ENCODE measurements around the gene CYB5D1. TPM values are rescaled to one million over a fixed set of nuclear protein-coding genes. Genes with fewer than 3 reads are reported as not detected.

Gene CYB5D1, protein sequence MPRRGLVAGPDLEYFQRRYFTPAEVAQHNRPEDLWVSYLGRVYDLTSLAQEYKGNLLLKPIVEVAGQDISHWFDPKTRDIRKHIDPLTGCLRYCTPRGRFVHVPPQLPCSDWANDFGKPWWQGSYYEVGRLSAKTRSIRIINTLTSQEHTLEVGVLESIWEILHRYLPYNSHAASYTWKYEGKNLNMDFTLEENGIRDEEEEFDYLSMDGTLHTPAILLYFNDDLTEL
- 9.9 and 11.8 TPM in 2 replicates for total RNA-seq

DNA sequence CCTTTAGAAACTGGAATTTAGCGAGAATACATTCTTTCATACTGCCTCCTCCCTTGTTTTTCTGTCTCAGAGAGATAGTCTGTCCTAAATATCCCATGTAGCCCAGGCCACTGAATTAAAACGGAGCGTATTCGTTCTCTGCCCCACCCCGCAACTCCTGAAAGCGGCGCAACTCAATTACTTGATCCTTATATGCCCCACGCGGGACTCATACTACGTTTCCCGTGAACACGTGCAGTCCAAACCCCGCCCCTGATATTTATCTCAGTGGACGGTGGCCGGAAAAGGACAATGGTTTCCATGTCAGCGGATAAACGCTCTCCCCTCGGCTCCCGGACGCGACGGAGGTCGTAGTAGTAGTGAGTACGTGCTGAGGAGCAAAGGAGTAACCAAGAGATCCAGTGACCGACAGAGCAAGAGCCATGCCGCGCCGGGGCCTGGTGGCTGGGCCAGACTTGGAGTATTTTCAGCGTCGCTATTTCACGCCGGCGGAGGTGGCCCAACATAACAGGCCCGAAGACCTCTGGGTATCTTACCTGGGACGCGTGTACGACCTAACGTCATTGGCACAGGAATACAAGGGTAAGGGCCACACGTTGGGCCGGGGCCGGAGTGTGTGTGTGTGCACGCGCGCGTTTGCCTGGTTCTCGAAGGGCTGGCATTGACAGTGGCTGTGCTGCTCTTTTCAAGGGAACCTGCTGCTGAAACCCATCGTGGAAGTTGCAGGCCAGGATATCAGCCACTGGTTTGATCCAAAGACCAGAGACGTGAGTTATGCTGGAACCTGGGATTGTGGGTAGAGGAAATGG, at the start of gene CYB5D1:
CYB5D1 (plus strand) TSS at position 291 of the 809 bp plus-strand sequence; CDS start at position 423, 132 bp downstream.

DNA sequence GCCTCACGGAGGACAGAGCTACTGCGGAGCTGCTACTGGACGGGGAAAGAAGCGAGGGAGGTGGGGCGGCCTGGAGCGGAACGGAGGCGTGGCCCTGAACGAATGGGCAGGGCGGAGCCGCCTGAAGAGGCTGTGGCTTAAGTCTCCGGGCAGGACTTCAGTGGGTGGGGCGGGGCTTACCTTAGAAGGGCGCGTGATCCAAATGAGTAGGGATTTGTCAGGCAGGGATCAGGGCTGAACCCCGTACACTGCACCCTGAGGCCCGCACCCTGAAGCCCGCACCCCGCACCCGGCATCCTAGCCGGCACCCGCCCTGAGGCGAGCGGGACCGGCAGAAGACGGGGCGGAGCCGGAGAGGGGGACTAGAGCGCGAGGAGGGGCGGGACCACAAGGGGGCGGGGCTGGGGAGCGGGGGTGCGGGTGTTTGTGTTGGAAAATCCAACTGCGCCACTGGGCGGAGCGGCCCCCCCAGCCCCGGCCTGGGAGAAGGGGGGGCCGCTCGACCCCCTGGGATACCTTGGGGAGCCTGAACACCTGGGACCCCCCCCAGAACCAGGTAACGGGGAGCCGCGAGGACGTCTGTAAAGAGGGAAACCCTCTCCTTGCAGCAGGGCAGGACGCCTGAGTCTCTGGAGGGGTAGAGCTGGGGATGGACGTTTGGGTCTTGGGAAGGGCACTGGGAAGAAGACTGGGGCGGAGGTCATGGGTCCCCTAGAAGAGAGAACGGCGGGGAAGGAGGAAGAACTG, 23.8 kb upstream of the CYB5D1 start, which contains the start of gene KDM6B:
KDM6B (plus strand) TSS at position 423 of the 747 bp plus-strand sequence. CDS start 11,338 bp downstream, outside the sequence.

DNA sequence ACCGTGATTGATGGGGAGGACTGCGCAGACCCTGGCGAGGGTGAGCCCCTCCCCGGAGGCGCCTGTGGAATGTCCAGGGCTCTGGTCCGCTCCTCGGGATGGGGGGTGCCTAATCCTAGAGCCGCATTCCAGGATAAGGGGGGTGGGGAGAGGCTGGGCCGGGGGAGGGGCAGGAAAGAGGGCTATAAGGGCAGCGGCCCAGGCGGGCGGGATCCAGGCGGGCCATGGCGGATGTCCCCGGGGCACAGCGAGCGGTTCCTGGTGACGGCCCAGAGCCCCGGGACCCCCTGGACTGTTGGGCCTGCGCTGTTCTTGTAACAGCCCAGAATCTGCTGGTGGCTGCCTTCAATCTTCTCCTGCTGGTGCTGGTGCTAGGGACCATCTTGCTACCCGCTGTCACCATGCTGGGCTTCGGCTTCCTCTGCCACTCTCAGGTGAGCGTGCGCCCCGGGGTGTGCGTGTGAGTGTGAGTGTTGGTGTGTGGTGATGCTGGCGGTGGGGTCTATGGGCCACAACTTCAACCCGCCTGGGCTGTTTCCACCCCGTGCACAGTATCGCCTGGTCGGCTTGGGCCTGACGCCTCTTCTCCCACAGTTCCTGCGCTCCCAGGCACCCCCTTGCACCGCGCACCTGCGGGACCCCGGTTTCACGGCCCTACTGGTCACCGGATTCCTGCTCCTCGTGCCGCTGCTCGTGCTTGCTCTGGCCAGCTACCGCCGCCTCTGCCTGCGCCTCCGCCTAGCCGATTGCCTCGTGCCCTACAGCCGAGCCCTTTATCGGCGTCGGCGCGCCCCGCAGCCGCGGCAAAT, 2.7 kb upstream of the CYB5D1 start, which contains the start of gene TMEM88:
TMEM88 (plus strand) TSS at position 216 of the 809 bp plus-strand sequence; CDS start at position 225, 9 bp downstream.

DNA sequence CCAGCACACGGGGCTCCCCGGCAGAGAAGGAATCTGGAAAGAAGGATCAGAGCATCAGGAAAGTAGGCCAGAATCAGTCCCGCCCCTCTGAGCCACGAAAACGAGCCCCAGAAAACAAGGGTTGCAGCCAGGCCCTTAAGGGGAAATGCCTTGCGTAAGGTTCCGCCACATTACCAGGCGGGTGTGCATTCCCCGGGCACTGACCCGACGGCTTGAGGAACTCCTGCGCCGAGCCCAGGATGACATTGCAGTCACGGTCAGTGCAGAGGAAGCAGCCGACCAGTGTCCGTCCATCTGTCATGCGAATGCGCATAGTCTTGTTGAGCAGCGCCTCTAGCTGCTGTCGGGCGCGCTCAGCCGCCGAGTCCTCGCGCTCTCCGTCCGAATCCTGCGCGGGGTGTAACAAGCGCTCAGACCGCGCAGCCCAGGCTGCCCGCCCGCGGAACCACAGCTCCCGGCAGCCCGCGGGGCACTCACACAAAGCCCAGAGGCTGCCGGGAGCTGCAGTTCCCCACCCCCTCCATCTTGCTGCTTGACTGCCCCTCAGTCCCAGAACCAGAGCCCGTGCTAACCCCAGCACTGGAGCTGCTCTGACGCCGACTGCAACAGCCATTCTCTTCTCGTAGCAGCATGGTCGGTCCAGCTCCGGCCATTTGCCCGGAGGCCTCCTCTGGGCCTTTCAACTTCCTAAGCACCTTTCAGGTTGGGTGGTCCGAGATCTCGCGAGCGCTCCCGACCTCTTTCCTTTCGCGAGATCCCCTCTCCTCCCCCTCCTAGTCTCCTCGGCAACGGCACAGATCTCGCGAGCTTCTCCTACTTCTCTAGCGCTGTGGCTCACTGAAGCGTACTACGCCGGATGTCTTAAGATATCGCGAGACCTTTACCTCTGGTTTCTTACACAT, 741 bp upstream of the CYB5D1 start, which contains the start of gene NAA38:
NAA38 (minus strand) TSS at position 749 of the 902 bp plus-strand sequence; CDS start at position 653, 96 bp downstream.

DNA sequence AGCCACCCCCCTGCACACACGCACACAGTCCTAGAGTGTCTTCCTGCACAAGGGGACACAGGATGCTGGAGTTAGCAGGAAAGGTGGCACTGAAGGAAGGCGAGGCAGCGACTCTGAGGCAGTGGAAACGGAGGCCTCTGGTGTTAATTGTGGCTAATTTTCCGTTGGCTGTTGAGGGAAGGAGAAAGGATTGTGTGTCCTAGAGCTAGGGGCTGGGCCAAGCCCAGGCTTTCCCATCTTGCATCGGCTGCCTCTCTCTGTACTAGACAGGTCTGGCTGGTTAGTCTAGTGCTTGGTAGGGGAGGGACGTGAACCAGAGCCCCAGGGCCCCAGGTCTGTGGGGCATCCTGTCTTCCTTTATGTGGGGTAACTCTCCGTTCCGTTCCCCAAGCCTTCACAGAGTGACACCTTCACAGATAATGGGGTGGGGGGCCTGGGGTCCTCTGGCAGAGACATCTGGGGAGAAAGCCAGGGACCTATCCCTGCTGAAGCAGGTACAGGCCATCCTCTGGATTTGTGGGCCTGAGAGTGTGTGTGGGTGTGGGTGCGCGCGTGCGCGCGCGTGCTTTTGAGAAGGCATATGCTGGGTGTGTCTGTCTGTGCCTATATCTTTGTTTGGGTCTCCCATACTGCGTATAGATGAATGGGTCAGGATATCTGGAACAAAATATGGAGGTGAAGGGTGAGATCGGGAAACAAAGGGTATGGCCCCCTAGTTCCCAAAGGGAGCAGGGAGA, 30.5 kb downstream of the CYB5D1 start, which contains the start of gene CHD3:
CHD3 (plus strand) TSS at position 606 of the 737 bp plus-strand sequence. CDS start 212 bp downstream, outside the sequence.

Other genes with a start within 250 kb of the CYB5D1 start
- gene FXR2, start 243.1 kb upstream of the CYB5D1 start, total RNA-seq: 28.2 and 35.0 TPM in 2 replicates
- gene SAT2, start 230.2 kb upstream of the CYB5D1 start, total RNA-seq: 26.4 and 27.4 TPM in 2 replicates
- gene SHBG, start 227.9 kb upstream of the CYB5D1 start, total RNA-seq: 0.38 TPM in 1 of 2 replicates, not detected in the other
- not detected in 2 replicates for gene ATP1B2, start 207.1 kb upstream of the CYB5D1 start, total RNA-seq
- 29.0 and 64.8 TPM in 2 replicates for gene TP53, start 170.5 kb upstream of the CYB5D1 start, total RNA-seq
- gene WRAP53, start 169.5 kb upstream of the CYB5D1 start, total RNA-seq: 8.0 and 11.8 TPM in 2 replicates
- 0.16 and 0.57 TPM in 2 replicates for gene EFNB3, start 152.8 kb upstream of the CYB5D1 start, total RNA-seq
- under 0.01 and 0.49 TPM in 2 replicates for gene DNAH2, start 140.3 kb upstream of the CYB5D1 start, total RNA-seq
- 2.8 and 7.6 TPM in 2 replicates for gene KDM6B, start 23.8 kb upstream of the CYB5D1 start, total RNA-seq
- 24.5 and 132 TPM in 2 replicates for gene TMEM88, start 2.9 kb upstream of the CYB5D1 start, total RNA-seq
- gene NAA38, start 444 bp upstream of the CYB5D1 start, total RNA-seq: 90.2 and 171 TPM in 2 replicates
- gene CHD3, start 30.8 kb downstream of the CYB5D1 start, total RNA-seq: 113 and 162 TPM in 2 replicates
- 1.3 and 3.0 TPM in 2 replicates for gene RNF227, start 58.3 kb downstream of the CYB5D1 start, total RNA-seq
- 0.49 and 0.63 TPM in 2 replicates for gene KCNAB3, start 71.9 kb downstream of the CYB5D1 start, total RNA-seq
- 45.3 and 77.3 TPM in 2 replicates for gene TRAPPC1, start 73.9 kb downstream of the CYB5D1 start, total RNA-seq
- 18.7 and 19.1 TPM in 2 replicates for gene CNTROB, start 74.2 kb downstream of the CYB5D1 start, total RNA-seq
- gene GUCY2D, start 144.6 kb downstream of the CYB5D1 start, total RNA-seq: not detected in 2 replicates
- gene ALOX15B, start 181.1 kb downstream of the CYB5D1 start, total RNA-seq: not detected in 2 replicates
- gene ALOX12B, start 229.7 kb downstream of the CYB5D1 start, total RNA-seq: not detected in 2 replicates

Measured in bladder microvascular endothelial cell (primary cell).